Osteoblast (primary cell): ENCODE data around the gene ZNF736. TPM values are rescaled to one million over a fixed set of nuclear protein-coding genes. Genes with fewer than 3 reads are reported as not detected.
"Not testable (repeated sequence)": the region's sequence is repeated elsewhere in the genome, so short reads cannot be mapped to it uniquely, and the experiment has no call there.

Source experiments
- DNase-seq: peaks from one replicate; pipeline ENCODE4 v3.0.0; 2011; ENCODE audit warnings: low spot score, mixed read lengths; ENCODE audit not compliant: insufficient read length; ENCODE audit errors: missing footprints
- H2AFZ ChIP-seq: 2 replicates; pipeline ENCODE4 v1.6.0; 2011; ENCODE audit warnings: mild to moderate bottlenecking, low read length
- H3K27ac ChIP-seq: 2 replicates; pipeline ENCODE4 v1.5.1; 2011; ENCODE audit warnings: mild to moderate bottlenecking, low read depth, low read length, moderate library complexity
- H3K27me3 ChIP-seq: 2 replicates; pipeline ENCODE4 v1.6.0; 2012; ENCODE audit warnings: mild to moderate bottlenecking, control low read depth, inconsistent platforms, low read length, moderate library complexity; ENCODE audit not compliant: insufficient read depth
- H3K36me3 ChIP-seq: 2 replicates; pipeline ENCODE4 v1.5.1; 2011; ENCODE audit warnings: mild to moderate bottlenecking, low read length, control low read depth, moderate library complexity; ENCODE audit not compliant: insufficient read depth
- H3K4me1 ChIP-seq: 2 replicates; pipeline ENCODE4 v1.5.1; 2011; ENCODE audit warnings: mild to moderate bottlenecking, low read length, control low read depth, moderate library complexity; ENCODE audit not compliant: insufficient read depth
- H3K4me2 ChIP-seq: 2 replicates; pipeline ENCODE4 v1.6.0; 2011; ENCODE audit warnings: mild to moderate bottlenecking, low read length; ENCODE audit not compliant: insufficient read depth
- H3K4me3 ChIP-seq: fragments of 200-600 bp; sonication (generic); 3 replicates; pipeline ENCODE4 v1.5.1; 2012; ENCODE audit warnings: mild to moderate bottlenecking, low read length, inconsistent platforms; ENCODE audit not compliant: insufficient read depth
- H3K79me2 ChIP-seq: 2 replicates; pipeline ENCODE4 v1.6.0; 2012; ENCODE audit warnings: mild to moderate bottlenecking, low read length, control low read depth, inconsistent platforms; ENCODE audit not compliant: insufficient read depth
- H3K9me3 ChIP-seq: 2 replicates; pipeline ENCODE4 v1.5.1; 2011; ENCODE audit warnings: low read depth, low read length, control low read depth
- H4K20me1 ChIP-seq: 2 replicates; pipeline ENCODE4 v1.6.0; 2012; ENCODE audit warnings: mild to moderate bottlenecking, low read length, control low read depth; ENCODE audit not compliant: insufficient read depth
- CTCF ChIP-seq: IDR thresholded peaks from 2 replicates; pipeline ENCODE4 v1.5.1; 2011; ENCODE audit warnings: mild to moderate bottlenecking, low read depth, low read length, moderate library complexity; ENCODE audit errors: extremely low read depth
- total RNA-seq: library from RNA; depleted of rRNA; stranded (reverse); fragments of >200 nt; gene quantifications from 2 replicates; pipeline ENCODE4 v1.2.3, GENCODE V29; 2012

The ZNF736 gene
- 12.7 and 14.4 TPM in 2 replicates for total RNA-seq

- peak; percentile 93 for DNase-seq
- no peaks in the 10 kb centered on the region for H3K27me3 ChIP-seq
- peak within 1 kb of the TSS; percentile 83 for H3K4me2 ChIP-seq
- H3K9me3 ChIP-seq, result no peaks in the 10 kb centered on the region
- peak within 1 kb of the TSS; percentile 99 for H3K4me3 ChIP-seq
- peaks cover 7% of the 10 kb centered on the region for H3K4me1 ChIP-seq
- no peak for TF ChIP-seq CTCF
- peak within 1 kb of the TSS; percentile 98 for H3K27ac ChIP-seq
- H3K36me3 ChIP-seq, result no peaks in the 10 kb centered on the region
- H2AFZ ChIP-seq, result peak within 1 kb of the TSS; percentile 100
- peaks cover 39% of the 10 kb centered on the region for H3K79me2 ChIP-seq
- no peaks in the 10 kb centered on the region for H4K20me1 ChIP-seq
These were observed at the start of gene ZNF736 for GRCh38 chr7:64313740-64314491. ZNF736 (plus strand) TSS chr7:64313961; CDS start chr7:64314151, 190 bp downstream.

- TF ChIP-seq CTCF, result no peak
- H3K36me3 ChIP-seq, result no peaks in the 10 kb centered on the region
- DNase-seq, result no peak
- no peaks in the 10 kb centered on the region for H3K4me1 ChIP-seq
- no peak overlapping the region for H3K4me3 ChIP-seq
- H3K9me3 ChIP-seq, result peaks cover 6% of the 10 kb centered on the region
- H3K79me2 ChIP-seq, result no peaks in the 10 kb centered on the region
- H3K4me2 ChIP-seq, result no peak overlapping the region
- no peak overlapping the region for H3K27ac ChIP-seq
- H3K27me3 ChIP-seq, result no peaks in the 10 kb centered on the region
- H4K20me1 ChIP-seq, result no peaks in the 10 kb centered on the region
- H2AFZ ChIP-seq, result no peak overlapping the region
These were observed 47.3 kb upstream of the ZNF736 start for GRCh38 chr7:64266341-64266919.

GRCh38 chr7:64277630-64278029, 36.1 kb upstream of the ZNF736 start:
- no peaks in the 10 kb centered on the region for H3K79me2 ChIP-seq
- no peak for DNase-seq
- no peak overlapping the region for H3K27ac ChIP-seq
- no peaks in the 10 kb centered on the region for H3K27me3 ChIP-seq
- H3K4me3 ChIP-seq, result no peak overlapping the region
- no peak overlapping the region for H3K4me2 ChIP-seq
- no peaks in the 10 kb centered on the region for H3K9me3 ChIP-seq
- no peaks in the 10 kb centered on the region for H4K20me1 ChIP-seq
- H2AFZ ChIP-seq, result no peak overlapping the region
- no peak for TF ChIP-seq CTCF
- no peaks in the 10 kb centered on the region for H3K36me3 ChIP-seq
- no peaks in the 10 kb centered on the region for H3K4me1 ChIP-seq

GRCh38 chr7:64294701-64295420, 18.9 kb upstream of the ZNF736 start:
- H3K9me3 ChIP-seq, result no peaks in the 10 kb centered on the region
- no peaks in the 10 kb centered on the region for H4K20me1 ChIP-seq
- H2AFZ ChIP-seq, result no peak overlapping the region
- DNase-seq, result no peak
- H3K4me2 ChIP-seq, result no peak overlapping the region
- H3K79me2 ChIP-seq, result no peaks in the 10 kb centered on the region
- no peaks in the 10 kb centered on the region for H3K4me1 ChIP-seq
- H3K27me3 ChIP-seq, result no peaks in the 10 kb centered on the region
- H3K27ac ChIP-seq, result no peak overlapping the region
- TF ChIP-seq CTCF, result no peak
- no peak overlapping the region for H3K4me3 ChIP-seq
- H3K36me3 ChIP-seq, result no peaks in the 10 kb centered on the region

GRCh38 chr7:64297418-64297817, 16.3 kb upstream of the ZNF736 start:
- not testable (repeated sequence) for H4K20me1 ChIP-seq, H2AFZ ChIP-seq, H3K4me2 ChIP-seq, H3K27ac ChIP-seq, H3K4me3 ChIP-seq, H3K27me3 ChIP-seq, H3K79me2 ChIP-seq, H3K9me3 ChIP-seq, DNase-seq, H3K36me3 ChIP-seq, H3K4me1 ChIP-seq
